ENCODE results near the gene DSN1. TPM values are rescaled to one million over a fixed set of nuclear protein-coding genes. Genes with fewer than 3 reads are reported as not detected.

Gene DSN1
- total and polyA plus RNA-seq, 9 of the 15 experiments (the other 6 are each of a cell fraction or from before 2014, with no cell fraction given): 23.3 to 45.3 (median 31.1) TPM

GRCh38 chr20:36773597-36774390, at the start of gene DSN1 (continued):
- TF ChIP-seq MECOM (CRISPR knock-in tag; IDR thresholded peaks at IDR 0.05) (no peak), ZKSCAN3 (CRISPR knock-in tag; IDR thresholded peaks at IDR 0.05) (no peak), ZFP91 (CRISPR knock-in tag; IDR thresholded peaks at IDR 0.05) (no peak), HINFP (tag; conservative IDR thresholded peaks at IDR 0.05; ENCODE audit: low read depth) (no peak), TAL1 (IDR thresholded peaks at IDR 0.05) (no peak), NCOA6 (IDR thresholded peaks at IDR 0.05) (no peak; the same call in 1 of the 2 replicates), ZBTB12 (CRISPR knock-in tag; IDR thresholded peaks at IDR 0.05) (peak; percentile 69), ATF1 (CRISPR knock-in tag; IDR thresholded peaks at IDR 0.05) (peak; percentile 55; the same call in 1 of the 2 replicates), ATF1 (tag; IDR thresholded peaks at IDR 0.05) (peak; percentile 92), LEF1 (IDR thresholded peaks at IDR 0.05) (0 out of 2 replicates have a peak, but pooled peaks have one; percentile 18), NFIC (IDR thresholded peaks at IDR 0.05) (peak; percentile 65), DPF2 (IDR thresholded peaks at IDR 0.05) (peak; percentile 71), MXD1 (CRISPR knock-in tag; IDR thresholded peaks at IDR 0.05; ENCODE audit: borderline replicate concordance, poor library complexity, severe bottlenecking) (no peak), IFI16 (CRISPR knock-in tag; IDR thresholded peaks at IDR 0.05) (no peak), GTF2E2 (tag; IDR thresholded peaks at IDR 0.05) (no peak), THAP7 (CRISPR knock-in tag; IDR thresholded peaks at IDR 0.05) (no peak), RBM22 (IDR thresholded peaks at IDR 0.05; ENCODE audit: low read depth, low read length, poor library complexity, severe bottlenecking) (no peak), FOXM1 (IDR thresholded peaks at IDR 0.05; ENCODE audit: low read depth) (no peak), FOXM1 (CRISPR knock-in tag; IDR thresholded peaks at IDR 0.05; ENCODE audit: low read depth) (peak; percentile 87; the same call in 1 of the 2 replicates), MED1 (CRISPR knock-in tag; IDR thresholded peaks at IDR 0.05; ENCODE audit: borderline replicate concordance) (no peak), TGIF2 (CRISPR knock-in tag; IDR thresholded peaks at IDR 0.05) (no peak), EP300 (IDR thresholded peaks at IDR 0.05; ENCODE audit: low read length) (no peak), ZBTB9 (CRISPR knock-in tag; IDR thresholded peaks at IDR 0.05) (peak; percentile 56)

Measured in K562 (cell line).